GM19193 (cell line): ENCODE data around the gene NREP.

ENCODE experiments used
- POLR2A ChIP-seq: IDR thresholded peaks from 4 replicates; pipeline ENCODE4 v1.6.1; 2011; ENCODE audit not compliant: insufficient read depth, insufficient read length; ENCODE audit errors: extremely low read depth

Gene NREP

GRCh38 chr5:111756581-111757354 lies at the start of gene NREP:
NREP (minus strand) TSS chr5:111757194; CDS start chr5:111755772, 1,422 bp downstream.
- TF ChIP-seq POLR2A = no peak

DNA sequence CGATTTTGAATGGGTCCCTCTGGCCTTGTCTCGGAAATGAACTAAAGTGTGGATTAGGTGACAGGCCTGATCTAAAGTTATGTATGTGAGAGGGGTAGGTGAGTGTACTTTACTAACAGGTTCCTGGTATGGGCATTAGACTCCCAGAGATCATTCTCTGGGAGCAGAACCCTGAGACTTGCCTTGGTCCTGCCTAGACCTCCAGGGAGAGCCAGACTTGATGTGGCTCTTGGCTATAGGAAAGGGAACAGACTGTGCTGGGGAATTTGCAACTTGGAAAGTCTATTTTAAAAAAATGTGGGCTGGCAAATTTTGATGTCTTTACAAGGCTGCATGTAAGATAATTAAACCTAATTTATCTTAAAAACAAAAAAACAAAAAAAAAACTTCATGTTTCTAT lies 49.8 kb upstream of the NREP start:
- TF ChIP-seq POLR2A = no peak

DNA sequence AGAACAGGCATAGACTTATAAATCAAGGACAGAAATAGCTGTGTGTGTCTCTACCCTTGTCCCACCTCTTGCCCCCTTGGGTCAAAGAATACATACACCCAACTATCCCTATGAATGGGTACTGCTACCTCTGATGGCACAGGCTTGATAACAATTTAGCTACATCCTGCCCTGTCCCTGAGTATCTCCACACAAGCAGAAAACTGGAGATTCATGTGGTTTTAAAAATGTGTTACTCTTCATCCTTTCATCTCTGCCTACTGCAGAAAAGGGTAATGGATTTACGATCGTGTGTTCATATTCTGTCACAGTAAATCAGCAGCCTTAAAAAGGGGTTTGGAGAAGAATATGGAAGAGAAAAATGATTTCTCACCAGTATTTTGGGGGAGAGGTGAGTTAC lies 49.2 kb upstream of the NREP start:
- no peak for TF ChIP-seq POLR2A

- TF ChIP-seq POLR2A = no peak
Measured at GRCh38 chr5:111805071-111805470, 48.1 kb upstream of the NREP start.

DNA sequence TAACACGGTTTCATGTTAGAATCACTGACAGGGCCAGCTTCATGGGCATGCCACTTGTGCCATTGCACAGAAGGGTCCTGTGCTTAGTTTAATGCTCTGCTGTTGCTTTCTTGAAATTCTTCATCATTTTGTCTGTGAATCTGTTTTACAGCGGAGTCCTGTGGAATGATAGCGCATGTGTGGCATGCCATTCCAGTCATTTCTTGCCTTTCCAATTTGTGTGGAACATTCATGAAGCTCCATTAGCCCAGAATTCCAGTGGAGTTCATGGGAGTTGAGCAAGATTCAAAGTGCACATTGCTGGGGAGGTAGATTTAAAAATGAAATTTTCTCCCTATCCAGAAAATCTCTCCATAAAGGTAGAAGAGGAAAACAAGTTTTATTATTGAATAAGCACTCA lies 43.4 kb upstream of the NREP start:
- no peak for TF ChIP-seq POLR2A

DNA sequence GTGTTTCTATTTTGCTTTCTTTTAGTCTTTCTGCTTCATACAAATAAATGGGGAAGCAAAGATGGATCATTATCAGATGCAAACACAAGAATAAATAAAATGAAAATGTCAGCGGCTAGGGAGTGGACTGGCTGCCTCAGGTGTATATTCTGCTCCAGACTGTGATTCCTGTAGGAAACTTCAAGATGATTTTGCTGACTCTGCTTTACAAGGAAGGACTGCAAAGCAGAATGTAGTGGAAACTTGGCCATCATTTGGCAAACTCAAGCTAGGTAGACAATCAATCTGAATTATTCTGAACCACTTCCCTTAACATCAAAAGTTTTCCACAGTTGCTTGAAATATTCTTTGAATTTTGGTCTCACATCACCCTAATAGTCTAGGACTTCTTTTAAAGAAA lies 38.1 kb upstream of the NREP start:
- no peak for TF ChIP-seq POLR2A

DNA sequence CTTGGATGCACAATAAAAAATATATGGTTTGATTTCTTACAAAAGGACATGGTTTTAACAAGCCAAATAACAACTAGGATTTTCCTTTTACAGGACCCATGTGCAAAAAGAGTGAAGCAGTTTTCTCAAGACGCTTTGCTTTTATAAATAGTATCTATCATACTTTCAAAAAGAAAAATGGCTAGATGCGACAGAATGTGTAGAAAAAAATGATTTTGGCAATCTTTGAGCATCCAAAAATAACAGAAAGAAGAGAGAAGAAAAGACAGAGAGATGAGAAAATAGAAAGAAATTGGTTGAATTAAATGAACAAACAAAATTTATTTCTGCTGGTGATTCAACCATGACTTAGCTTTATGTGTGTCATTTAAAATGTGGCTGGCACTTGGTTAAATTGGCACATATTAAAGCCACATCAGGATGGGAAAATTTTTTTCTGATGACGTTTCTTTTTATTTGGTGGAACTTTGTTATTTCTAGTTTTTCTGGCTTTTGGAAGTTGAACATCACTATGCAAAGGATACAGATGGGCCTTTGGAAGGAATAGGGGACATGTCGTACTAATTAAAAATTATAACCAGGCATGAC lies 35.6 kb upstream of the NREP start:
- TF ChIP-seq POLR2A = no peak

DNA sequence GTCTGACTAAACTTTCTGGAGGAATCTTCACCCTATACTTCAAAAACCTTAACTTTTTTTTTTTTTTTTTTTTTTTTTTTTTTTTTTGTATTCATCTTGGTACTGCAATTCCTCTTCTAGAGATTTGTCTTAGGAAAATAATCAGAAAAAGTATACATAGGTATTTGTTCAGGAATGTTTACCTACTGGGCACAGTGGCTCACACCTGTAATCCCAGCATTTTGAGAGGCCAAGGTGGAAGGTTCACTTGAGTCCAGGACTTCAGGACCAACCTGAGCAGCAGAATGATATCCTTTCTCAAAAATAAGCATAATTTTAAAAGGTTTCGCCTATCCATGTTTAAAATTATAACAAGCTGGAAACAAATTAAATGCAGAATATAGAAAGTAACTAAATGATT lies 33.3 kb upstream of the NREP start:
- TF ChIP-seq POLR2A = no peak

GRCh38 chr5:111787006-111787405 lies 30.0 kb upstream of the NREP start:
- TF ChIP-seq POLR2A = no peak

GRCh38 chr5:111784491-111785181 lies 27.6 kb upstream of the NREP start:
- TF ChIP-seq POLR2A = no peak

- TF ChIP-seq POLR2A = no peak
Measured at GRCh38 chr5:111783537-111783936, 26.5 kb upstream of the NREP start.

GRCh38 chr5:111782216-111782615 lies 25.2 kb upstream of the NREP start:
- TF ChIP-seq POLR2A = no peak

DNA sequence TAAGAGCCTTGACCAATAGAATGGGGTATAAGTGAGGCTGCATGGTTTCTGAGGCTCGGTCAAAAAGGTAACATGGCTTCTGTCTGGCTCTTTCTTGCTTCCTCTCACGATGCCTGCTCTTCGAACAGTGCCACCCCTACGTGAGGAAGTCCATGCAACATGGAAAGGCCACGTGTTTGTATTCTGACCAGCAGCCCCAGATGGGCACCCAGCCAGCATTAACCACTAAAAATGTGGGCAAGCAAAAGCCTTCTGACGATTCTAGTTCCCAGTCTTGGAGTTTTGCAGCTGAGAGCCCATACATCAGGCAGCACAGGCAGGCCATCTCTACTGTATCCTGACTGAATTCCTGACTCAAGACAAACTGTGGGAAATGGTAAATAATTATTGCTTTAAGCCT lies 24.2 kb upstream of the NREP start:
- TF ChIP-seq POLR2A = no peak

DNA sequence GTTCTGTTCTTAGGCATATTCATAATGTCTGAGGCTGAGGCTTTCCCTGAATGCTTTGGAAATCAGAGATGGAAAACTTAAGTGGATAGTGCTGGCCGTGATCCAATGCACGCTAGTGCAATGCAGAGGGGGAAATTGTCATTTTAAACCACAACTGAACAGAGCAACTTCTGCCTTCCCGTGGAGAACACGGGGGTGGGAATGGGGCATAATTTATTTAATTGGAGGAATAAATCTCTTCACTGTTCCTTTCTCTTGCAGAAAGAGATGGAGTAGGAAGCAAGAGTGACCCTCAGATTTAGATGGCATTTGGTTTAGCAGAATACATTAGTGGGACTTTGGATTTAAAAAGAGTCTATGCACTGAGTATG lies 22.9 kb upstream of the NREP start:
- TF ChIP-seq POLR2A = no peak

DNA sequence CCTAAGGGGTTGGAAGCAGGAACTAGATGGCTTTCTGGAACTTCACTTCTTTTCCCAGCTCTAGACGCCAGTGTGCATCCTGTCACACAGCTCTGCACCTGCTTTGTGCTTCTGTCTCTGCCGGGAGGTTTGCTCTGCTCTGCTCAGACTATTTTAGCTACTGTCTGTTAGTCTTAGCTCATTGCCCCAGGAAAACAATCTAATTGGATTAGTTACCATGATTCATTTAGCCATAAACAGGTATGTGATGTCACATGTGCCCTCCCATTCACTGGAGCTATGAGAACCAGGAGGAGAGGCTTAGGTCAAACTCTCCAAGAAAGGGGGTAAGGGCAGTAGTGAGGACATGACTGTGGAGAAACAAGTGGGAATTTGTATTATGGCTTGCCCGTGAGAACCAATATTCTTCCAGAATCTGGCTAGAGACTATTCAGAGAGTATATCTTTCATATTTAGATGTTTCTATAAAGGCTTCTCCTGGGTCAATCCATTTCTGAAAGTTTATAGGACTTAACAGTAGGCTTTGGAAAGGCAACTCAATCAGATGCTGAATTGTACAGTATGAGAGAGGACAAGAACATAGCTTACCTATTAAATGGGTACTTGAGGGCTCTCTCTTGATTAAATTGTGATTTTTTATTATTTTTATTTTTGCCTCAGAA lies 22.4 kb upstream of the NREP start:
- no peak for TF ChIP-seq POLR2A
